ENCODE data around the gene CCDC90B. TPM values are rescaled to one million over a fixed set of nuclear protein-coding genes. Genes with fewer than 3 reads are reported as not detected.
A peak's percentile ranks its signal among the peaks of the same experiment; 100 is the strongest.

Gene CCDC90B
- total and polyA plus RNA-seq, 2 of the 13 experiments (the other 11 are each of a cell fraction or from before 2014, with no cell fraction given): 17.1 to 46.1 TPM

DNA sequence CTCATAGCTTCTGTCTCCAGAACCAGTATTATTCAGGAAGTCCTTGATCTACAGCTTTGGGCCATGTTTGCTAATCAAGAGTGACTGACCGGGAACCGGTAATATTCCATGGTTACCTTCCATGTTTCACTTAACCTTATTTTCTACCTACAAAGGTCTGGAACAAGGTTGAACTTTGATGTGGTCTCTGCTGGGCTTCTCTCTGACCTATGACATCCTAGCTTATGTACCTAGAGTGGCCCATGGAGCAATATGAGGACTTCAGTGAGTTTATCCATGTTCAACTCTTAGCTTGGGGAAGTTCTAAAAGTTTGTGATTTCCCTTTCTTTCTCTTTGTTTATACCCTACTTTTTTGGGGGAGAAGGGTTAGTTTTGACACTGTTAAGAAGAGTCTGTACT is 33.2 kb downstream of the CCDC90B start (continued):
- TF ChIP-seq, protein P1, sequence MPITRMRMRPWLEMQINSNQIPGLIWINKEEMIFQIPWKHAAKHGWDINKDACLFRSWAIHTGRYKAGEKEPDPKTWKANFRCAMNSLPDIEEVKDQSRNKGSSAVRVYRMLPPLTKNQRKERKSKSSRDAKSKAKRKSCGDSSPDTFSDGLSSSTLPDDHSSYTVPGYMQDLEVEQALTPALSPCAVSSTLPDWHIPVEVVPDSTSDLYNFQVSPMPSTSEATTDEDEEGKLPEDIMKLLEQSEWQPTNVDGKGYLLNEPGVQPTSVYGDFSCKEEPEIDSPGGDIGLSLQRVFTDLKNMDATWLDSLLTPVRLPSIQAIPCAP (CRISPR knock-in tag; IDR thresholded peaks at IDR 0.05; ENCODE audit: low read depth): no peak
- TF ChIP-seq KAT2B (IDR thresholded peaks at IDR 0.05; ENCODE audit: borderline replicate concordance, low read depth, low read length): no peak
- TF ChIP-seq, protein P2, sequence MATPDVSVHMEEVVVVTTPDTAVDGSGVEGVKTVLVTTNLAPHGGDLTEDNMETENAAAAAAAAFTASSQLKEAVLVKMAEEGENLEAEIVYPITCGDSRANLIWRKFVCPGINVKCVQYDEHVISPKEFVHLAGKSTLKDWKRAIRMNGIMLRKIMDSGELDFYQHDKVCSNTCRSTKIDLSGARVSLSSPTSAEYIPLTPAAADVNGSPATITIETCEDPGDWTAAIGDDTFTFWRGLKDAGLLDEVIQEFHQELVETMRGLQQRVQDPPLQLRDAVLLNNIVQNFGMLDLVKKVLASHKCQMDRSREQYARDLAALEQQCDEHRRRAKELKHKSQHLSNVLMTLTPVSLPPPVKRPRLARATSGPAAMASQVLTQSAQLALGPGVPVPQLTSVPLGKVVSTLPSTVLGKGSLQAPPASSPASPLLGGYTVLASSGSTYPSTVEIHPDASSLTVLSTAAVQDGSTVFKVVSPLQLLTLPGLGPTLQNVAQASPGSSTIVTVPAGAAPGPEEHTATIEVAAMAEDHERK (CRISPR knock-in tag; IDR thresholded peaks at IDR 0.05; ENCODE audit: low read depth): no peak
- no peak for TF ChIP-seq SAFB2 (CRISPR knock-in tag; IDR thresholded peaks at IDR 0.05; ENCODE audit: borderline replicate concordance, low read depth)
- TF ChIP-seq, protein P3, sequence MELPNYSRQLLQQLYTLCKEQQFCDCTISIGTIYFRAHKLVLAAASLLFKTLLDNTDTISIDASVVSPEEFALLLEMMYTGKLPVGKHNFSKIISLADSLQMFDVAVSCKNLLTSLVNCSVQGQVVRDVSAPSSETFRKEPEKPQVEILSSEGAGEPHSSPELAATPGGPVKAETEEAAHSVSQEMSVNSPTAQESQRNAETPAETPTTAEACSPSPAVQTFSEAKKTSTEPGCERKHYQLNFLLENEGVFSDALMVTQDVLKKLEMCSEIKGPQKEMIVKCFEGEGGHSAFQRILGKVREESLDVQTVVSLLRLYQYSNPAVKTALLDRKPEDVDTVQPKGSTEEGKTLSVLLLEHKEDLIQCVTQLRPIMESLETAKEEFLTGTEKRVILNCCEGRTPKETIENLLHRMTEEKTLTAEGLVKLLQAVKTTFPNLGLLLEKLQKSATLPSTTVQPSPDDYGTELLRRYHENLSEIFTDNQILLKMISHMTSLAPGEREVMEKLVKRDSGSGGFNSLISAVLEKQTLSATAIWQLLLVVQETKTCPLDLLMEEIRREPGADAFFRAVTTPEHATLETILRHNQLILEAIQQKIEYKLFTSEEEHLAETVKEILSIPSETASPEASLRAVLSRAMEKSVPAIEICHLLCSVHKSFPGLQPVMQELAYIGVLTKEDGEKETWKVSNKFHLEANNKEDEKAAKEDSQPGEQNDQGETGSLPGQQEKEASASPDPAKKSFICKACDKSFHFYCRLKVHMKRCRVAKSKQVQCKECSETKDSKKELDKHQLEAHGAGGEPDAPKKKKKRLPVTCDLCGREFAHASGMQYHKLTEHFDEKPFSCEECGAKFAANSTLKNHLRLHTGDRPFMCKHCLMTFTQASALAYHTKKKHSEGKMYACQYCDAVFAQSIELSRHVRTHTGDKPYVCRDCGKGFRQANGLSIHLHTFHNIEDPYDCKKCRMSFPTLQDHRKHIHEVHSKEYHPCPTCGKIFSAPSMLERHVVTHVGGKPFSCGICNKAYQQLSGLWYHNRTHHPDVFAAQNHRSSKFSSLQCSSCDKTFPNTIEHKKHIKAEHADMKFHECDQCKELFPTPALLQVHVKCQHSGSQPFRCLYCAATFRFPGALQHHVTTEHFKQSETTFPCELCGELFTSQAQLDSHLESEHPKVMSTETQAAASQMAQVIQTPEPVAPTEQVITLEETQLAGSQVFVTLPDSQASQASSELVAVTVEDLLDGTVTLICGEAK (IDR thresholded peaks at IDR 0.05): no peak
- TF ChIP-seq, protein P3 (CRISPR knock-in tag; IDR thresholded peaks at IDR 0.05): no peak
- no peak; the same call in 1 of the 2 replicates for TF ChIP-seq TARDBP (CRISPR knock-in tag; IDR thresholded peaks at IDR 0.05)
- TF ChIP-seq, protein P4, sequence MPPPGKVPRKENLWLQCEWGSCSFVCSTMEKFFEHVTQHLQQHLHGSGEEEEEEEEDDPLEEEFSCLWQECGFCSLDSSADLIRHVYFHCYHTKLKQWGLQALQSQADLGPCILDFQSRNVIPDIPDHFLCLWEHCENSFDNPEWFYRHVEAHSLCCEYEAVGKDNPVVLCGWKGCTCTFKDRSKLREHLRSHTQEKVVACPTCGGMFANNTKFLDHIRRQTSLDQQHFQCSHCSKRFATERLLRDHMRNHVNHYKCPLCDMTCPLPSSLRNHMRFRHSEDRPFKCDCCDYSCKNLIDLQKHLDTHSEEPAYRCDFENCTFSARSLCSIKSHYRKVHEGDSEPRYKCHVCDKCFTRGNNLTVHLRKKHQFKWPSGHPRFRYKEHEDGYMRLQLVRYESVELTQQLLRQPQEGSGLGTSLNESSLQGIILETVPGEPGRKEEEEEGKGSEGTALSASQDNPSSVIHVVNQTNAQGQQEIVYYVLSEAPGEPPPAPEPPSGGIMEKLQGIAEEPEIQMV (CRISPR knock-in tag; IDR thresholded peaks at IDR 0.05; ENCODE audit: low read depth): no peak
- TF ChIP-seq PHF21A (CRISPR knock-in tag; IDR thresholded peaks at IDR 0.05): 0 out of 2 replicates have a peak, but pooled peaks have one; percentile 45
- TF ChIP-seq MZF1 (CRISPR knock-in tag; IDR thresholded peaks at IDR 0.05; ENCODE audit: borderline replicate concordance): no peak
- TF ChIP-seq ZNF672 (CRISPR knock-in tag; IDR thresholded peaks at IDR 0.05): no peak
- peak; percentile 77; the same call in 1 of the 2 replicates for TF ChIP-seq ISL2 (CRISPR knock-in tag; IDR thresholded peaks at IDR 0.05)
- TF ChIP-seq NRL (CRISPR knock-in tag; IDR thresholded peaks at IDR 0.05; ENCODE audit: borderline replicate concordance): no peak
- no peak for TF ChIP-seq FOSL1 (CRISPR knock-in tag; IDR thresholded peaks at IDR 0.05; ENCODE audit: borderline replicate concordance)
- TF ChIP-seq ZNF773 (CRISPR knock-in tag; IDR thresholded peaks at IDR 0.05; ENCODE audit: borderline replicate concordance): no peak
- TF ChIP-seq, protein P5, sequence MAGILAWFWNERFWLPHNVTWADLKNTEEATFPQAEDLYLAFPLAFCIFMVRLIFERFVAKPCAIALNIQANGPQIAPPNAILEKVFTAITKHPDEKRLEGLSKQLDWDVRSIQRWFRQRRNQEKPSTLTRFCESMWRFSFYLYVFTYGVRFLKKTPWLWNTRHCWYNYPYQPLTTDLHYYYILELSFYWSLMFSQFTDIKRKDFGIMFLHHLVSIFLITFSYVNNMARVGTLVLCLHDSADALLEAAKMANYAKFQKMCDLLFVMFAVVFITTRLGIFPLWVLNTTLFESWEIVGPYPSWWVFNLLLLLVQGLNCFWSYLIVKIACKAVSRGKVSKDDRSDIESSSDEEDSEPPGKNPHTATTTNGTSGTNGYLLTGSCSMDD (CRISPR knock-in tag; IDR thresholded peaks at IDR 0.05): no peak
- TF ChIP-seq HCFC1 (IDR thresholded peaks at IDR 0.05; ENCODE audit: low read depth, low read length): no peak

All from HepG2 (cell line).